Caco-2 (cell line): ENCODE results near the gene BUD13. TPM values are rescaled to one million over a fixed set of nuclear protein-coding genes. Genes with fewer than 3 reads are reported as not detected.

Experiments
- BruUV-seq: library from RNA; stranded (reverse); fragments of 400-500 nt; replicated peaks from 2 replicates; lab custom pipeline; 2021; lab: Mats Ljungman, UMichigan
- CTCF ChIA-PET: fragments of 300-600 bp; sonication (Branson Sonifier 250); formaldehyde crosslinking; loops from one replicate; lab custom pipeline; 2022; ENCODE audit warnings: antibody characterized with exemption; lab: Charles Lee
- POLR2A ChIA-PET: fragments of 300-600 bp; sonication (Branson Sonifier 250); formaldehyde crosslinking; loops from one replicate; lab custom pipeline; 2022; ENCODE audit warnings: antibody characterized with exemption; lab: Charles Lee
- DNase-seq, 2 experiments: peaks; one replicate each; pipeline versions ENCODE4 v3.0.0 to v3.0.0-alpha.2; 2020 to 2022
- H3K27me3 ChIP-seq: replicated peaks from 2 replicates; pipeline ENCODE4 v1.6.0; 2011; ENCODE audit warnings: low read length; ENCODE audit not compliant: control insufficient read depth, insufficient read depth
- H3K36me3 ChIP-seq: 2 replicates; pipeline ENCODE4 v1.5.1; 2011; ENCODE audit warnings: low read length; ENCODE audit not compliant: control insufficient read depth, insufficient read depth
- H3K4me1 ChIP-seq: fragments of 250-450 bp; sonication (Bioruptor Pico); 2 replicates; pipeline ENCODE4 v1.5.1; 2020; ENCODE audit warnings: mild to moderate bottlenecking
- H3K4me3 ChIP-seq: 2 replicates; pipeline ENCODE4 v1.5.1; 2011; ENCODE audit warnings: low read depth, mild to moderate bottlenecking, control low read depth, low read length
- H3K9me3 ChIP-seq: fragments of 250-450 bp; sonication (Bioruptor Pico); 2 replicates; pipeline ENCODE4 v1.5.1; 2020; ENCODE audit warnings: mild to moderate bottlenecking, moderate library complexity
- H3K27ac Mint-ChIP-seq: one replicate; pipeline ENCODE4 v1.8.0; 2022; ENCODE audit warnings: mixed read lengths; ENCODE audit not compliant: unreplicated experiment
- H3K27me3 Mint-ChIP-seq: one replicate; pipeline ENCODE4 v1.8.0; 2022; ENCODE audit warnings: mixed read lengths; ENCODE audit not compliant: insufficient read depth, unreplicated experiment
- H3K36me3 Mint-ChIP-seq: one replicate; pipeline ENCODE4 v1.8.0; 2022; ENCODE audit warnings: mild to moderate bottlenecking, mixed read lengths; ENCODE audit not compliant: insufficient read depth, unreplicated experiment
- H3K4me1 Mint-ChIP-seq: one replicate; pipeline ENCODE4 v1.8.0; 2022; ENCODE audit warnings: low read depth, mixed read lengths; ENCODE audit not compliant: unreplicated experiment
- H3K4me3 Mint-ChIP-seq: one replicate; pipeline ENCODE4 v1.8.0; 2022; ENCODE audit warnings: mild to moderate bottlenecking, moderate library complexity, mixed read lengths; ENCODE audit not compliant: unreplicated experiment
- H3K9me3 Mint-ChIP-seq: one replicate; pipeline ENCODE4 v1.8.0; 2022; ENCODE audit warnings: mixed read lengths; ENCODE audit not compliant: unreplicated experiment
- intact Hi-C: fragments of 100-400 bp; cut with micrococcal nuclease; formaldehyde crosslinking; loops from one replicate; pipeline ENCODE4 v1.10.0; 2022; ENCODE audit not compliant: unreplicated experiment
- total RNA-seq: library from RNA; stranded (reverse); gene quantifications from 2 replicates; pipeline ENCODE4 v1.2.3, GENCODE V29; 2022
- TF ChIP-seq, protein P1 (sequence below), 2 experiments: fragments of 200-600 bp in 1 of 2; IDR thresholded peaks; 1 replicate in 1 of 2; 2 replicates in 1 of 2; pipeline versions ENCODE4 v1.5.1 to v1.8.0; 2011 to 2022; ENCODE audit warnings: antibody characterized with exemption in 1 of 2, control low read depth in 1 of 2, inconsistent platforms in 1 of 2, low read depth in 1 of 2, low read length in 1 of 2, mild to moderate bottlenecking in 1 of 2, moderate library complexity in 1 of 2; ENCODE audit not compliant: insufficient read depth in 1 of 2, severe bottlenecking in 1 of 2, unreplicated experiment in 1 of 2

Gene BUD13
- total RNA-seq, 1 experiment from 2014 or later, result 42.6 TPM

DNA sequence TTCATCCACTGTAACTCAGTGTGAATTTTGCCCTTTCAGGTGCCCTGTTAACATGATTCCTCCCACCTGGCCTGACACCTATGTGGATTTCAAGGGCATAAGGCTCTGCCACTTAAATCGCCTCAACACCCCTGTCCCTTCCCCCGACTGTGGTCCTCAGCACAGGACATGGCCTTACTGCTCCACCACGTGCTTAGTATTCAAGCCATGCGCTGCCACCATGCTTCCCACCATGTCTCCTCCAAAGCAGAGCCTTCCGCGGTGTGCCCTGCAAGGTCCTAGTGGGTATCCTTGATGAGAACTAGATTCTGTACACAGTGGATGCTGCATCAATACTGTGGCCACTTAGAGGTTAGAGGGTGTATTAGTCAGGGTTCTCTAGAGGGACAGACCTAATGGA is 51.9 kb downstream of the BUD13 start:
- DNase-seq, result no peak
- H3K27ac Mint-ChIP-seq, result no peak overlapping the region
- BruUV-seq, result no TSS peak
- ChIA-PET CTCF (no interaction called here), POLR2A (no interaction called here)
- H3K9me3 ChIP-seq, result no peaks in the 10 kb centered on the region
- H3K27me3 Mint-ChIP-seq, result peaks cover 4% of the 10 kb centered on the region
- H3K9me3 Mint-ChIP-seq, result no peaks in the 10 kb centered on the region
- no peak overlapping the region for H3K4me3 Mint-ChIP-seq
- no peaks in the 10 kb centered on the region for H3K36me3 ChIP-seq
- H3K4me1 Mint-ChIP-seq, result peaks cover 6% of the 10 kb centered on the region
- no peaks in the 10 kb centered on the region for H3K4me1 ChIP-seq
- no peak overlapping the region for H3K4me3 ChIP-seq
- intact Hi-C loops, result no loop called here
- TF ChIP-seq, protein P1, sequence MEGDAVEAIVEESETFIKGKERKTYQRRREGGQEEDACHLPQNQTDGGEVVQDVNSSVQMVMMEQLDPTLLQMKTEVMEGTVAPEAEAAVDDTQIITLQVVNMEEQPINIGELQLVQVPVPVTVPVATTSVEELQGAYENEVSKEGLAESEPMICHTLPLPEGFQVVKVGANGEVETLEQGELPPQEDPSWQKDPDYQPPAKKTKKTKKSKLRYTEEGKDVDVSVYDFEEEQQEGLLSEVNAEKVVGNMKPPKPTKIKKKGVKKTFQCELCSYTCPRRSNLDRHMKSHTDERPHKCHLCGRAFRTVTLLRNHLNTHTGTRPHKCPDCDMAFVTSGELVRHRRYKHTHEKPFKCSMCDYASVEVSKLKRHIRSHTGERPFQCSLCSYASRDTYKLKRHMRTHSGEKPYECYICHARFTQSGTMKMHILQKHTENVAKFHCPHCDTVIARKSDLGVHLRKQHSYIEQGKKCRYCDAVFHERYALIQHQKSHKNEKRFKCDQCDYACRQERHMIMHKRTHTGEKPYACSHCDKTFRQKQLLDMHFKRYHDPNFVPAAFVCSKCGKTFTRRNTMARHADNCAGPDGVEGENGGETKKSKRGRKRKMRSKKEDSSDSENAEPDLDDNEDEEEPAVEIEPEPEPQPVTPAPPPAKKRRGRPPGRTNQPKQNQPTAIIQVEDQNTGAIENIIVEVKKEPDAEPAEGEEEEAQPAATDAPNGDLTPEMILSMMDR (IDR thresholded peaks at IDR 0.05; ENCODE audit: insufficient read depth in 1 of 2, low read depth in 1 of 2, low read length in 1 of 2, severe bottlenecking in 1 of 2, unreplicated experiment in 1 of 2), result no peak
- H3K36me3 Mint-ChIP-seq, result no peaks in the 10 kb centered on the region
- no peaks in the 10 kb centered on the region; the same call in 1 of the 2 replicates for H3K27me3 ChIP-seq

DNA sequence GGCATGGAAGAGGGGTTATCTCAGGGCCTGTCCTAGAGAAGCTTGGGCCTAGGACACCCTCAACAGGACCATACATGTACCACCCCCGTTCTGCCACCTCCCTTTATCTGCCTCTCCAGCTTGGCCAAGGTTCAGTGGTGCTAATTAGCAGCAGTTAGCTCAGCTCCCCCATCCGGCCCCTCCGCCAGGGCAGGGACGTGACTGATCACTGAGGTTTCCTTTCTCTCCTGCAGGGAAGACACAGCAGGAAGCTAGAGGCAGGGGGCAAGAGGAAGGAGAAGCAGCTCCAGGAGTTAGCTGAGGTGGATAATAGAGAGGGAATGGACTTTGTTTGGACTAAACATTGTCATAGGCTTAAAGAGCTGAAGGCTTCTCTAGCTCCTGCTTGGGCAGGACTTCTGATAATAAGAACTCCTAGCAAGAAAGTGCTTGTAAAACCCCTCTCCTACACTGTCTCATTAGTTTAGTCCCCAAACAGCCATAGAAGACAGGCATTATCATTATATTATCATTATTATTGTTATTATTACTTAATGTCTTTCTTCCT is 53.8 kb downstream of the BUD13 start:
- DNase-seq, result no peak
- Histone ChIP-seq H3K36me3 (no peaks in the 10 kb centered on the region), H3K9me3 (no peaks in the 10 kb centered on the region), H3K4me3 (no peak overlapping the region), H3K4me1 (no peaks in the 10 kb centered on the region), H3K27me3 (no peaks in the 10 kb centered on the region; the same call in 1 of the 2 replicates)
- H3K4me1 Mint-ChIP-seq, result peaks cover 6% of the 10 kb centered on the region
- no TSS peak for BruUV-seq
- CTCF ChIA-PET, result interaction anchor here (0.6 to 2.6 kb wide), 2 partner anchors 13 to 22 kb away, joined by 5 to 8 read pairs; no protein-coding TSS in a partner anchor
- H3K4me3 Mint-ChIP-seq, result no peak overlapping the region
- POLR2A ChIA-PET, result no interaction called here
- TF ChIP-seq, protein P1 (IDR thresholded peaks at IDR 0.05; ENCODE audit: insufficient read depth in 1 of 2, low read depth in 1 of 2, low read length in 1 of 2, severe bottlenecking in 1 of 2, unreplicated experiment in 1 of 2), result no peak
- H3K27ac Mint-ChIP-seq, result no peak overlapping the region
- intact Hi-C loops, result no loop called here
- no peaks in the 10 kb centered on the region for H3K36me3 Mint-ChIP-seq
- no peaks in the 10 kb centered on the region for H3K9me3 Mint-ChIP-seq
- peaks cover 4% of the 10 kb centered on the region for H3K27me3 Mint-ChIP-seq

DNA sequence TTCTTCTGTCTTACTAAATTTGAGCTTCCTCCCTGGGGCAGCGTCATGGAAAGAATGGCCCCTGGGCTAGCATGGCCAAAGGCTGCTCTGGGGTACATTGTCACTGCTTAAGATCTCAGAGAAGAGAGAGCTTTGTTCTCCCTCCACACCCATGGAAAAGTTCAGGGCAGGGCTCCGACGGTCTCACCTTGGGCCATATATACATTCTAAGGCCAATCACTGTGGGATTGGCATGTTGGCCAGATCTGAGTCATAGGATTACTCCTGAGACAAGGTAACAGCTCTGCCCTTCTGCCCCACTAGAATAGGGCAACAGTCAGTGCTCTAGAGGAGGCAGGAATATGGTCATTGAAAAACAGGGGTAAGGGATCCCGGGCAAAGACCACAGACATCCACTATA is 56.2 kb downstream of the BUD13 start:
- H3K4me1 Mint-ChIP-seq, result no peaks in the 10 kb centered on the region
- Histone ChIP-seq H3K4me3 (no peak overlapping the region), H3K4me1 (no peaks in the 10 kb centered on the region), H3K36me3 (no peaks in the 10 kb centered on the region), H3K9me3 (no peaks in the 10 kb centered on the region), H3K27me3 (no peaks in the 10 kb centered on the region; the same call in 1 of the 2 replicates)
- TF ChIP-seq, protein P1 (IDR thresholded peaks at IDR 0.05; ENCODE audit: insufficient read depth in 1 of 2, low read depth in 1 of 2, low read length in 1 of 2, severe bottlenecking in 1 of 2, unreplicated experiment in 1 of 2), result no peak
- CTCF ChIA-PET, result no interaction called here
- no TSS peak for BruUV-seq
- H3K4me3 Mint-ChIP-seq, result no peak overlapping the region
- no peaks in the 10 kb centered on the region for H3K36me3 Mint-ChIP-seq
- DNase-seq, result no peak
- intact Hi-C loops, result no loop called here
- POLR2A ChIA-PET, result no interaction called here
- H3K27ac Mint-ChIP-seq, result no peak overlapping the region
- no peaks in the 10 kb centered on the region for H3K9me3 Mint-ChIP-seq
- peaks cover 4% of the 10 kb centered on the region for H3K27me3 Mint-ChIP-seq
